NCI-H146 treated with DMSO at 0.1 percent for 48 hours (cell line): Measurements from ENCODE around the gene NEU2.
"Not testable (repeated sequence)": the region's sequence is repeated elsewhere in the genome, so short reads cannot be mapped to it uniquely, and the experiment has no call there.

Experiments
- DNase-seq: peaks from one replicate; lab custom pipeline; 2025; ENCODE audit not compliant: unreplicated experiment; lab: John Stamatoyannopoulos, UW

NEU2 gene

DNA sequence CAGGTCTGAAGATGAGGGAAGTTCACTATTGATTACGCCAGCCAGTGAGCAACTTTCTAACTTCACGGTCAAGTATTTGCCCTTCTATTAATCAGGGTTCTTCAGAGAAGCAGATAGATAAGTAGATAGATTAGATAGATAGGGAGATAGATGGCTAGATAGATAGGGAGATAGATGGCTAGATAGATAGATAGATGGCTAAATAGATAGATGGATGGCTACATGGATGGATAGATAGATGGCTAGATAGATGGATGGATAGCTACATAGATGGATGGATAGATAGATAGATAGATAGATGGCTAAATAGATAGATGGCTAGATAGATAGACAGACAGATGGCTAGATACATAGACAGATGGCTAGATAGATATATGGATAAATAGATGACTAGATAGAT is 22.9 kb downstream of the NEU2 start:
- no peak for DNase-seq

DNA sequence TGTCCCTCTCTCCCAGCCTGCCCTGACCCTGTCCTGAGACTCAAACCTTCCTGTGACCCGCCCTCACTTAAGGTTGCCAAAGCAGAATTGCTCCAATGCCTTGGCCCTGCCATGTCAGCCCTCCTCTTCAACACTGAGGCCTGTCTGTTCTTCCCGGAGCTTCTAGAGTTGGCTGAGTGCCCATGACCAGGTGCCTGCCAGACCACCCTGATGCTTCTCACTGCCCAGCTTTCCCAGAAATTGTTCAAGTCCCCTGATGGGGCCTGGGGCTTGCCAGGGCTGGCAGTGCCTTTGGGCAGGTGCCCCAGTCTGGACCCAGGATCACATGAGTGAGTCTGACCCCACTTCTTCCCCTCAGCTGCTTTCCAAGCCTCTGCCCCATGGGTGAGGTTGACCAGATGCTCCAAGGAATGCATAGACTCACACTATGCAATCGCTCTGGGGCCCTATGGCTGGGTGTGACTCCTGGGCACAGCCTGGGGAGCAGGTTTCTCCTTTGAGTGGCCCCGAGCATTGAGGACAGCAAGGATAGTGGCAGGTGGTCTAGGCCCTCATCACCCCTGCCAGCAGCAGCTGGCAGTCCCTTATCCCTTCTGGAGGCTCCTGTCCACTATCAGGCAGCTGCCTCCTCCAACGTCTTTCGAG is 24.6 kb downstream of the NEU2 start:
- no peak for DNase-seq

DNA sequence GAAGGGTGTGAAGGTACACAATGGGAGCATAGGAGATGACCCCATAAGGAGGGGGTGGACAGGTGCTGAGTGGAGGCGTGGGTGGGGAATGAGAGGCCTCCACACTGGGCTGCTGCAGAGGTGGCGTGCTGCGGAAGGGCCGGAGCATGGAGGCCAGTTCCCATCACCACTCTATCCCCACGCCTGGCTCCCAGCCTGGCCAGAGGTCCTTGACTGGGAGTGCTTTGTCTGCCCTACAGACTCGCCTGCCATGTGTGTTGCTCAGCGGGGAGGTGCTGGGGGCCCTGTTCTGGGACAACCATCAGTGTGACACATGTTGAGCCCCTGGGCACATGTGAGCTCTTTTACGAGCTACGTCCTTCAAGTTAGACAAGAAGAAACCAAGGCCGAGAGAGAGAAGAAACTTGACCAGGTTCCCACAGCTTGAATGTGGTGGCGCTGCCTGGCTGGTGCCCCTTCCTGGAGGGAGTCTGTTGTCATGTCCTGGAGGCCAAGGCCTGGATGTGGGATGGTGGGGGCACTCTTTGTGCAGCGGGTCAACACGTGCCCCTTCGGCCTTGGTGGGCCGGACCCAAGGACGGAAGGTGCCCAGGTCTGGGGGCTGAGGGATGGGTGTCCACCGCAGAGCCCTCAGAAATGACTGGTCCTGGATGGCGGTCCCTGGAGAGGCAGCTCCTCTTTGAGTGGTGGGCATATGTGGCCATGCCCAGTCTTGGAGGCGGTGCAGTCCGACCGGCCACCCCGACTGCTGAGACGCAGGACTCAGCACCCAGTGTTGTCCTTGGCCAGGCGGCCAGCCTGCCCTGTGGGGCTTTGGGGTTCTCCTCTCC is 26.5 kb downstream of the NEU2 start:
- DNase-seq, result no peak

DNA sequence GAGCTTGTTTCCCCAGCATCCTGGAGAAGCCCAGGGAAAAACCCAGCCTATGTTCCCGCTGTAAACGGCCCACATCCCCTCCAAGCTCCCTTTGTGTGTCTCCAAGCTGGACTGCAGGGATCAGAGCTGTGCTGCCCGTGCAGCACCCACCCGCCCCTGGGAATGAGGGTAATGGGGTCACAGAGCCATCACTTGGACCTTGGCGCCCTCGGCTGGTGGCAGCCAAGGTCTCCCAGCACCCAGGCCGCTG is 27.0 kb downstream of the NEU2 start:
- DNase-seq, result no peak

DNA sequence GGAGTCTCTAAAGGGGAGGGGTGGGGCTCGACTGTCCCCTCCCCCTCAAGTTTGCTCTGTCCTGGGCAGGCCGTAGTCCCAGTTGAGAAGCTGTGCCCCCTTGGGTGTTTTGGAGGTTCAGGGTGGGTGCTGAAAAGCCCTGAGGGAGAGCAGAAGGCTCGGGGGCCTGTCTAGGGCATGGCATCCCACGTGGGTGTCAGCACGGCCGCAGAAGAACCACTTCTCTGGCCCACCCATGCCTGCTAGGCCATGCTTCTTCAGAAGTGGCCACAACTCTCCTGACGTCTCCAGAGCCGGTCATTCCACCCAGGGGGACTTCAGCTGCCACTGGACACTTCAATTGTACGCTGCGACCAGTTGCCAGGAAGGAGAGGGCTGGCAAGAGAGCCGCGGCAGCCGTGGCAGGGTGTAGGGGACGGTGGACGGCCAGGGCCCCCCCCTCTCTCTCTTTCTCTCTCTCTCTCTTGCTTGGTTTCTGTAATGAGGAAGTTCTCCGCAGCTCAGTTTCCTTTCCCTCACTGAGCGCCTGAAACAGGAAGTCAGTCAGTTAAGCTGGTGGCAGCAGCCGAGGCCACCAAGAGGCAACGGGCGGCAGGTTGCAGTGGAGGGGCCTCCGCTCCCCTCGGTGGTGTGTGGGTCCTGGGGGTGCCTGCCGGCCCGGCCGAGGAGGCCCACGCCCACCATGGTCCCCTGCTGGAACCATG is 27.5 kb downstream of the NEU2 start, which contains the start of gene INPP5D:
Gene INPP5D, plus strand, starts transcription at position 546 of the 704 bp plus-strand sequence. Its CDS starts 137 bp downstream, at position 683.
- DNase-seq, result no peak

DNA sequence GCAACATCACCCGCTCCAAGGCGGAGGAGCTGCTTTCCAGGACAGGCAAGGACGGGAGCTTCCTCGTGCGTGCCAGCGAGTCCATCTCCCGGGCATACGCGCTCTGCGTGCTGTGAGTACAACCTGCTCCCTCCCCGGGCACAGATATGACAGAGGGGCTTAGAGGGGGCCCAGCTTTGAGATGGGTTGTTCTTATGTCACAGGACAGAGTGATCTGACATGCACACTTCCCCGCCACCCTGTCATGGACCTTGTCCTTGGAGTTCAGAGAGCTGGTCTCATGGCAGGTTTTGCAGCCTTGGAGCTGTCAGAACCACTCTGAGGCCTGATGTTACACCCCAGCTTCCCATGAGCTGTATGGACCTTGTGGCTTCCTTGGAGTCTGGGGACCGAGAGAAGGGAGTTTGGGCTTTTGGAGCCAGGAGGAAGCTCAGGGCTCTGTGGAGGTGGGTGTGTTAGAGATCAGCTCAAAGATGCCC is 28.1 kb downstream of the NEU2 start:
- no peak for DNase-seq

DNA sequence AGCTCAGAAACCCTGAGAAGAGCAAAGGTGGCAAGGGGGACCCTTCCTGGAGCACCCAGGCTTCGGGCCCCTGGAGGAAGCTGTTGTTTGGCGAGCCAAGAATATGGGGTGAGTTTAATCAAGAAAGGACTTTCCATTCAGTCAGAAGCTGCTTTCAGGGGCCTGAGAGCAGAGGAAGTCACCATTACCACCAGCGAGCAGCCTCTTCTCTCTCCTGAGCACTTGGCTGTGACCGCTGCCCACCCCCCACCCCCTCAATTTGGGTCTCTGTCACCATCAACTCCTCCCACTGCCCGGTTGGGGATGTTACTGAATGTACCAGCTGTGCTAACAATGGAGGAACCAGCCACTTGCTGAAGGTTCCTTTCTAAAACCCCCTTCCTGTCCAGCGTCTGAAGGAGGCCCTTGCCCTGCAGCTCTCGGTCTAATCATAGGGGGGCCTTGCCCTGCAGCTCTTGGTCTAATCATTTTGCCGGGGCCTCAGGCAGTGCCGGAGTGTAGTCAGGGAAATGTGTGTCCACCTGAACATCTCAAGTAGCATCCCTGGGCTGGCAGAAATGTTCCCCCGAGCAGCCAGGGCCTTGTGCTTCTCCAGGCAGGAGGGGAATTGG is 28.6 kb downstream of the NEU2 start:
- no peak for DNase-seq

DNA sequence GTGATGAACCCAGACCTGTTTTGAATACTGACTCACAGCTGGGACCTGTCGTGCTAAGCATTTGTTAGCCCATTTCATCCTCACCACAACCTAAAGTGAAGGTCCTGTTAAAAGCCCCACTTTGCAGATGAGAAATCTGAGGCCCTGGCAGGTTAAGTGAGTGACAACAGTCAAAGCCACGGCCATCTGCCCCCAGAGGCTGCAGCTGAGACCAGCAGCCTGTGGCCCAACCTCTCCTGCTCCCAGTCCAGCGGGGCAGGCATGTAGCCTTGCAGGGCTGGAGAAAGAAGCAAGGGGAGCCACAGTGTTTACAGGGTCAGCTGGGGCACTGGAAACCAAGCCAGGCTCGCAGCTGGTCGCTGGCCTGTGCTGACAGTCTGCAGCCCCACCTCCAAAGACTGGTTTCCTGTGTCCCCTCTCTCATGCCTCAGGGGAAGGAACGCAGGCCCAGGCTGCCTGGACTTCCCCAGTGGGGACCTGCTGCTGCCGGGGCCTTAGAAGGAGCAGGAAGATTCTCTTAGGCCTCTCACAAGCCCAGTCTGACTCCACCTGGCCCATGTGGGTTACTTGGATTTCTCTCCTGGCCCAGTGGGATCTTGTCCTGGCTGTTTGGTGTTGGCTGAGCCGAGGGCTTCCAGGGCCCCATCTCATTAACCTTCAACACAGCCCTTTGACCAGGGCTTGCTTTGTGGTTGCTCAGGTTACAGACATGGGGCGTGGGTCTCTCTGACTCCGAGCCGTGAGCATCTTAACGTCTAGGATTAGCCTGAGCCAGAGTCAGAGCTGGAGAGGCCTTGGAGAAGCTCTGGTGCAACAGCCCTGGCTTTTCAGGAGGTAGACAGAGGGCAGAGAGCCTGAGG is 29.3 kb downstream of the NEU2 start:
- no peak for DNase-seq

DNA sequence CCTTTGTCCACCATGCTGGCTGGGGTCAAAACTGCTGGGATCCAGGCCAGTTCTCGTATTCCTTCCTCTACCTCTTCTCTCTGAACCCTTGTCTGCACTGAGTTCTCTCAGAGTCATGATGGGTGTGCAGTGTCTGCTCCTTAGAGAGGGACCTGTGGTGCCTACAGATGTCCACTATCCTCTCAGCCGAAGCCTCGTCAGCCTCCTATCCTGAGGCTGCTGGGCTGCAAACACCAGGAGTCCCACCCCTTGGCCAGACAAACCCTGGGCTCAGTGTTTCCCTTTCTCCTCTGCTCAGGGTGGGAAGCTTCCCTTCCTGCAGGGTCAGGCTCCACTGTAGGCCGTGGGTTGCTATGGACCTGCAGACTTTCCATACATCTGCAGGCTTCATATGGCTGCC is 30.0 kb downstream of the NEU2 start:
- DNase-seq, result no peak

DNA sequence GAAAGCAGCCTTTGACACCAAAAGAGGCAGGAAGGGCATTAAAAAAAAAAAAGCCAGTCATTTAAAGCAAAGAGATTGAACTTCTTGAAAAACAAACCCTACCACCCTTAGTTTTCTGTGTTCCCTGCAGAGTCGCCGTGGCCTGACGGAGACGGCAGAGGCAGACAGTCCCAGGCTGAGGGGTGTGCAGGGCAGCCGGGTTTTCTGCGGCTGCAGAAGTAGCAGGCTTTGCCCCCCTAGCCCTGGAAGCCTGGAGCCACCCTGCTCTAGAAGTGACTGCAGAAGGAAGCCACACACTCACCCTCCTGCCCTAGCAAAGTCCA is 30.4 kb downstream of the NEU2 start:
- DNase-seq, result no peak

DNA sequence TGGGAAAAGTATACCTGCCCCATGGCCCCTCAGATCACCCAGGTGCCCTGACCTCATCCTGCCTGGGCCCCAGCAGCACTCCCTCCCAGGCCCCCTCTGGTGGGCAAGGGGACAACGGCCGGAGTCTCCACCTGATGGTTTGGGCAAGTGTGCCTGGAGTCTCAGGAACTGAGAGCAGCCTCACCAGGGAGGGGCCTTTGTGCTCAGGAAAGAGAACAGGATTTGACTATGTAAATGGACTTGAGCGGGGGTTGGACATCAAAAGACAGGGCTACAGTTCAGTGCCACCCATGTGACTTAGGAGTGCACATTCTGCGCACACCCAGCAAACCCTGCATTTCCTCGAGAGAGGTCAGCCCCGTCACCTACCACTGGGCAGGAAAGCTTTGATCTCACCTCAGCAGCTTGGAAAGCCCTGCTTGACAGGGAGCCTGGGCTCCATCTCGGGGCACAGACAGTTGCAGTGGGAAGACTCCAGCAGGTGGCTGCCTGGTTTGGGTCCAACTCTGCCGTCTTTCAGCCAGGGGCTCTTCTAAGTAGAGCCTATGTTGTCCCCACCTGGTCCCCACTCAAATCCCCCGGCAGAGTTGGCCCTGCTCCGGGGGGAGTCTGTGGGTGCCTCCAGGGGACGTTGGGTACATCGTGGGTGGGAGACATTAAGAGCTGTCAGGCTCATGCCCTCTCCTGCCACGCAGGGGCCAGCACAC is 30.9 kb downstream of the NEU2 start:
- DNase-seq, result no peak

DNA sequence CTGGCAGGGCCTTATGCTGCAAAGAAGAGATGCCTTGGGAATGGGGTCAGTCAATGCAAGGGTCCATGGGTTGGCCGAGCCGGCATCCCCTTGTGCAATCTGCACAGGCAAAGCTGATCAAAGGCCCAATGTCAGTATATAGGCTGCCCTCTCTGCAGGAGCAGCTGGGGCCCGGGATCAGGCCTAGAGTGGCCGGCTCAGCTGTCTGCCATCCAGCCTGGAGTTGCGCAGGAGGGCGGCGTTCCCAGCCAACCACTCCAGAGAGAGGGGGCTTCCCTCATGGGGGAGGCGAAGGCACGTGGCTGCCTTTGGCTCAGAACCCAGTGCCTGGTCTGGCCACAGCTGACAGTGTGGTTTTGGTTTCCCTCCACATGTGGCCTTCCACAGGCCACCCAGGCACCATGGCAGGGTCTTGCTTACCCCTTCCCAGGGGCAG is 31.5 kb downstream of the NEU2 start:
- DNase-seq, result no peak

DNA sequence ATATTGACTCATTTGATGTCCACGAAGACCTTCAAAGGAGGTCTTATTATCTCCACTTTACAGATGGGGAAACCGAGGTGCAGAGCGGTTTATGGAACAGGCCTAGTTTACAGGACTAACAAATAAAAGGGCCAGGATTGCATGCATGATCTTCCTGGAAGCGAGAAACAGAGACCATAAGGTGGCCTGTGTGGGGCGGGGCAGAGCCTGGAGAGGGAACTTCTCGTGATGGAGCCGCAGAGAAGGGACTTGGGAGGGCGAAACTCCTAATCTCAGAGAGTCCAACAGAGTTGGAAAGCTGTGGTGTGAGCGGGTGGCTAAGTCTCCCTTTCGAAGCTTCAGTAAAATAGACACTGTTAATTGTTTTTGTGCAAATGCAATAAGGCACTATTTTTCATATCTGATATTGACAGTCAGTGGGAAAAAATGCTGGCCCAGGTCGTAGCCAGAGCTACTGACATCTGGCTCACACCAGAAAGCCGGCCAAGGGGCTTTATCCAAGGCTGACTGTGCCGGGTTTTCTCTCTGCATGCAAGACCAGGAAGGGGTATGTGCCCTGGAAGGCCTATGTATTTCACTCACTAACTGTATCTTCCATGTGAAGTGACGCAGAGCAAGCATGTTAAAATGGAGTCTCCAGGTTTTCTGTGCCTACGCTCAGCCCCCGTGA is 32.2 kb downstream of the NEU2 start:
- no peak for DNase-seq

DNA sequence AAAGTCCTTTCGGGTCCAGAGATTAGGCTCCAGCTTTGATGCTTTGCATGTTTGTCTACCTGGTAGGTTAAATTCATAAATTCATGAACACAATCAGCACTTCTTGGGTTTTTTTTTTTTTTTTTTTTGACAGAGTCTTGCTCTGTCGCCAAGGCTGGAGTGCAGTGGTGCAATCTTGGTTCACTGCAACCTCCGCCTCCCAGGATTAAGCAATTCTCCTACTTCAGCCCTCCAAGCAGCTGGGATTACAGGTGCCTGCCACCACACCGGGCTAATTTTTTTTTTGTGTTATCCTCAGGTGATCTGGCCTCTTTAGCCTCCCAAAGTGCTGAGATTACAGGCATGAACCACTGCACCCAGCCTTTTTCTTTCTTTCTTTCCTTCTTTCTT is 32.7 kb downstream of the NEU2 start:
- not testable (repeated sequence) for DNase-seq

DNA sequence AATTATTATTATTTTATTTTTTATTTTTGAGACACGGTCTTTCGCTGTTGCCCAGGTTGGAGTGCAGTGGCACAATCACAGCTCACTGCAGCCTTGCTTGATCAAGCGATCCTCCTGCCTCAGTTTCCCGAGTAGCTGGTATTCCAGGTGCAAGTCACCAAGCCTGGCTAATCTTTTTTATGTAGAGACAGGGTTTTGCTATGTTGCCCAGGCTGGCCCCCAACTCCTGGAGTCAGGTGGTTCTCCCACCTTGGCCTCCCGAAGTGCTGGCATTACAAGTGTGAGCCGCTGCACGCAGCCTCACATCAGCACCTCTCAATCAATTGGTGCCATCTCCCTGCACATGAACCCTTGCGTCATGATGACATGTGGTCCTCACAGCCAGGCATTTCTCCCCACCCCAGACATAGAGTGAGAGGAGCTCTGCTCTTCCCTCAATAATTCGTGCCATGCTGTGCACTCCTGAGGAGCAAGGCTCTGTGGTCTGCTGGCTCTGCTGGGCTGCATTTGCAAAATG is 33.5 kb downstream of the NEU2 start:
- DNase-seq, result no peak

DNA sequence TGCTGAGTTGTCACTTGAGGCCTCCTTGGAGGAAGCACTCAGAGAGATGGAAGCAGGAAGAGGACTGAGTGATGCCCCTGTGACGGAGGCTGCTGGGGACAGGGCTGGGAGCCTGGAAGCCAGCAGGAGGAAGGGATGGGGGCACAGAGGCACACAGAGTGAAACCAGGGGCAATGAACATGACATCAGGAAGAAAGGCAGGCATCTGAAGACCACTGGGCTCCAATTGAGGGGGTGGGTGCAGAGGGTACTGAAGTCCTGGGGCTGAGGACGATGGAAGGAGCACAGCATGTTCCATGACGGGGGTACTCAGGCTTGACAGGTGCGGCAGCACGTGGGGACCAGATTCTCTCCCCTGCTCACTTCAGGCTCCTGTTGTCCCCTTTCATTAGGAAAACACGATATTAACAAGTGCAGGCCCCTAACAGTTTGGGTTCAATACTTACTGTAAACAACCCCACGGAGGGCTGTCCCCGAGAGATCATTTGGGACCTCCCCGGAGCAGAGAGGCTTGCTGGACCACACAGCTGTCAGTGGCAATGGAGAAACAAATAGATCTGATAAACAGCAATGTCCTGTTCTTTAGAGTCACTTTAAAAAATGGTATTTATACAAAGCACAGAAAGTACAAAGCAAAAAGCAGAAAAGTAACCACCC is 36.4 kb downstream of the NEU2 start:
- DNase-seq, result no peak

DNA sequence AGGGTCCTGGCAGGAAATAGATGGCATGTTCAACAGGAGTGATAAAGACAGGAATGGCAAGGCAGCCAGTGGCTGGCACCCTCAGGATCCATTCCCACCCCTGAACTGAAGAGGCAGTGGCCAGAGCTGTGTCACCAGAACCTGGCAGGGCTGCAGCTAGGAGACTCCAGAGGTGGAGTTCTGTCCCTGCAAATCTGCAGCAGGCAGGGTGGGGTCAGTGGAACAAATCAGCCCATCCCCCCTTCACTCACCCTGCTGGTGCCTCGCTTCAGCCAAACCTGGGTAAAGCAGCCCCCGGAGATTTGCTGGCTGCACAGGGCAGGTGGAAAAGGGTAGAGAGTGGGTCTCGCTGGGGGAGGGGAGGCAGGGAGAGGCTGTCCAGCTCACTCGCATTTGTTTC is 40.4 kb downstream of the NEU2 start:
- no peak for DNase-seq

DNA sequence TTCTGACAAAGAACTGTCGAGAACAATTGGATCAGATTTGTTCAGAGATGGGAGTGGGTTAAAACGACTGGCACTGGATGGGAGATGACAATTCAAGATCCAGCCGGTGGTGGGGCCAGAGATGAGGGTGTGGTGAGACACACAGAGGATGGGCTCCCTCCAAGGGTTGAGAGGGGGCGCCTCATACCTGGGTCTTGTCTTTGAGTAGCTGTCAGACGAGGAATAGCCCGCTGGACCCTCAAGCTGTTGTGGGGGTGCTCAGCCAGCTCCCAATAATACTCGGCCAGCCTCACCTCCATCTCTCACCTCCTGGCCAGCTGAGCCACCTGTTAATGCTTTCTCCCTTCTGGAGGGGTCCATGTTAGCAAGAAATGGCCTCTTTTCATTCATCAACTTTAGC is 41.6 kb downstream of the NEU2 start:
- DNase-seq, result no peak
